Activated CD8-positive, alpha-beta memory T cell treated with anti-CD3 and anti-CD28 coated beads for 48 hours (primary cell): ENCODE results near the gene NR5A2.
"Not testable (repeated sequence)": the region's sequence is repeated elsewhere in the genome, so short reads cannot be mapped to it uniquely, and the experiment has no call there.

Experiments
- DNase-seq, 3 experiments: peaks; one replicate each; pipeline ENCODE4 v3.0.0-alpha.2; 2020; ENCODE audit warnings: low read depth in 2 of 3, low spot score in 2 of 3

The NR5A2 gene

GRCh38 chr1:200187332-200187731 lies 159.8 kb downstream of the NR5A2 start:
- not testable (repeated sequence) for DNase-seq

GRCh38 chr1:200191993-200192392 lies 164.5 kb downstream of the NR5A2 start:
- no peak for DNase-seq

- DNase-seq, result no peak
Observed at GRCh38 chr1:200194477-200194876, 167.0 kb downstream of the NR5A2 start.

- no peak for DNase-seq
Observed at GRCh38 chr1:200198236-200198635, 170.7 kb downstream of the NR5A2 start.

GRCh38 chr1:200205216-200205995 lies 177.9 kb downstream of the NR5A2 start:
- DNase-seq, result no peak

GRCh38 chr1:200206340-200206739 lies 178.8 kb downstream of the NR5A2 start:
- no peak for DNase-seq

GRCh38 chr1:200206761-200207160 lies 179.3 kb downstream of the NR5A2 start:
- DNase-seq, result no peak

- no peak for DNase-seq
Observed at GRCh38 chr1:200207711-200208126, 180.2 kb downstream of the NR5A2 start.

- no peak for DNase-seq
Observed at GRCh38 chr1:200211157-200211556, 183.6 kb downstream of the NR5A2 start.

GRCh38 chr1:200213392-200213791 lies 185.9 kb downstream of the NR5A2 start:
- DNase-seq, result no peak

GRCh38 chr1:200213921-200214320 lies 186.4 kb downstream of the NR5A2 start:
- DNase-seq, result no peak

- DNase-seq, result no peak
Observed at GRCh38 chr1:200215350-200215749, 187.8 kb downstream of the NR5A2 start.

- no peak for DNase-seq
Observed at GRCh38 chr1:200217703-200218102, 190.2 kb downstream of the NR5A2 start.

GRCh38 chr1:200221614-200222282 lies 194.2 kb downstream of the NR5A2 start:
- DNase-seq, result no peak

GRCh38 chr1:200223207-200223606 lies 195.7 kb downstream of the NR5A2 start:
- DNase-seq, result no peak

- no peak for DNase-seq
Observed at GRCh38 chr1:200223613-200224012, 196.1 kb downstream of the NR5A2 start.

- DNase-seq, result no peak
Observed at GRCh38 chr1:200224315-200224714, 196.8 kb downstream of the NR5A2 start.

GRCh38 chr1:200226268-200226968 lies 198.9 kb downstream of the NR5A2 start:
- no peak for DNase-seq

- DNase-seq, result no peak
Observed at GRCh38 chr1:200226969-200227303, 199.4 kb downstream of the NR5A2 start.
